ENCODE measurements around the gene TRIP12. TPM values are rescaled to one million over a fixed set of nuclear protein-coding genes. Genes with fewer than 3 reads are reported as not detected.

TRIP12 gene
- total RNA-seq (225 TPM), polyA plus RNA-seq (ENCODE audit: insufficient read depth, low read depth, low replicate concordance) (29.3 TPM)
- long read RNA-seq, donor 1, partial matches to known transcripts = 0 of 3 reads
- long read RNA-seq, donor 1, other reads (novel, unspliced or antisense) = 0 of 3 reads
- long read RNA-seq, donor 2, partial matches to known transcripts = 0 of 8 reads
- long read RNA-seq, donor 2, other reads (novel, unspliced or antisense) = 8 of 8 reads
- long read RNA-seq, donor 3, partial matches to known transcripts = 0 of 1 reads
- long read RNA-seq, donor 3, other reads (novel, unspliced or antisense) = 0 of 1 reads
- long read RNA-seq, donor 4, partial matches to known transcripts = 6 of 6 reads
- long read RNA-seq, donor 4, other reads (novel, unspliced or antisense) = 0 of 6 reads
- long read RNA-seq, donor 5 = 0 reads
- long read RNA-seq, donor 6, partial matches to known transcripts = 0 of 1 reads
- long read RNA-seq, donor 6, other reads (novel, unspliced or antisense) = 0 of 1 reads
- long read RNA-seq, donor 7, partial matches to known transcripts = 17 of 31 reads
- long read RNA-seq, donor 7, other reads (novel, unspliced or antisense) = 14 of 31 reads
- long read RNA-seq, donor 8, partial matches to known transcripts = 0 of 2 reads
- long read RNA-seq, donor 8, other reads (novel, unspliced or antisense) = 0 of 2 reads
- long read RNA-seq, donor 9, partial matches to known transcripts = 0 of 1 reads
- long read RNA-seq, donor 9, other reads (novel, unspliced or antisense) = 0 of 1 reads
- long read RNA-seq, donor 10, partial matches to known transcripts = 0 of 3 reads
- long read RNA-seq, donor 10, other reads (novel, unspliced or antisense) = 0 of 3 reads

- Histone ChIP-seq H3K4me3 (ENCODE audit: low read length in 3 of 3) (peak within 1 kb of the TSS; percentile 85 to 88 (median 88)), H3K36me3 (ENCODE audit: control insufficient read depth in 2 of 3, insufficient read depth in 3 of 3, low read length in 3 of 3) (peaks cover 0 to 8% (median 0%) of the 10 kb centered on the region in 3 donors), H3K9me3 (ENCODE audit: control insufficient read depth in 2 of 3, insufficient read depth in 1 of 3, low read length in 3 of 3) (no peaks in the 10 kb centered on the region), H3K4me1 (ENCODE audit: control insufficient read depth in 2 of 3, insufficient read depth in 2 of 3, low read depth in 1 of 3, low read length in 3 of 3) (peaks cover 0 to 13% (median 4%) of the 10 kb centered on the region in 3 donors), H3K27me3 (ENCODE audit: control insufficient read depth, insufficient read depth, low read length) (no peaks in the 10 kb centered on the region), H3K9ac (ENCODE audit: low read length in 3 of 3) (peak within 1 kb of the TSS; percentile 78 to 96 (median 80)), H3K27ac (ENCODE audit: low read depth in 2 of 2, low read length in 2 of 2) (peak within 1 kb of the TSS; percentile 97 to 99)
- TF ChIP-seq CTCF (IDR thresholded peaks at IDR 0.05; ENCODE audit: borderline replicate concordance, extremely low read depth, insufficient read depth) = no peak
- intact Hi-C loops (cut with DNase I) = no loop called here
- FAIRE-seq = no peak
- DNase-seq = peak; percentile 96 to 99 (median 98)
Measured at GRCh38 chr2:229921892-229922448, at the start of gene TRIP12. TRIP12 (minus strand) TSS chr2:229922009; CDS start chr2:229880079, 41,930 bp downstream.

DNA sequence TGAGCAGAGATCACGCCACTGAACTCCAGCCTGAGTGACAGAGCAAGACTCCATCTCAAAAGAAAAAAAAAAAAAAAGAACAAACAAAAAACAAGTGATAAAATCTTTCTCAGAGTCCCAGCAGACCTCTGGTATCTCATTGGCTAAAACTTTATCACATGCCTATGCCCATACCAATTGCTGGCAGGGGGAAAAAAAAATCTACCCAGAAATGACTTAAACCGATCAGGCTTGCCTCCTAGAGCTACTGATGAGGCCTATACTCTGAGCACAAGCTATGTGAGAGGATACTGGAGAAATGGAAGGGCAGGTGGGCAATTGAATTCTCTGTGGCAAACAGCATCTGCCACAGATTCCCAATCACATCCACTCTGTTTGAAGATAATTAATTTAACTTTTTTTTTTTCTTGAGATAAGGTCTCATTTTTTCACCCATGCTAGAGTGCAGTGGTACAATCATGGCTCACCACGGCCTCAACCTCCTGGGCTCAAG lies 49.5 kb upstream of the TRIP12 start:
- no peaks in the 10 kb centered on the region for H3K9me3 ChIP-seq (ENCODE audit: control insufficient read depth in 2 of 3, insufficient read depth in 1 of 3, low read length in 3 of 3)
- intact Hi-C loops (cut with DNase I) = no loop called here
- TF ChIP-seq CTCF (IDR thresholded peaks at IDR 0.05; ENCODE audit: borderline replicate concordance, extremely low read depth, insufficient read depth) = no peak

GRCh38 chr2:229970406-229970805 lies 48.6 kb upstream of the TRIP12 start:
- no peaks in the 10 kb centered on the region for H3K4me1 ChIP-seq (ENCODE audit: control insufficient read depth in 2 of 3, insufficient read depth in 2 of 3, low read depth in 1 of 3, low read length in 3 of 3)
- H3K9me3 ChIP-seq (ENCODE audit: control insufficient read depth in 2 of 3, insufficient read depth in 1 of 3, low read length in 3 of 3) = no peaks in the 10 kb centered on the region
- no peak for TF ChIP-seq CTCF (IDR thresholded peaks at IDR 0.05; ENCODE audit: borderline replicate concordance, extremely low read depth, insufficient read depth)
- H3K36me3 ChIP-seq (ENCODE audit: control insufficient read depth in 2 of 3, insufficient read depth in 3 of 3, low read length in 3 of 3) = no peaks in the 10 kb centered on the region
- no peak for DNase-seq
- H3K4me3 ChIP-seq (ENCODE audit: low read length in 3 of 3) = no peak overlapping the region
- H3K27me3 ChIP-seq (ENCODE audit: control insufficient read depth, insufficient read depth, low read length) = no peaks in the 10 kb centered on the region
- no peak overlapping the region for H3K9ac ChIP-seq (ENCODE audit: low read length in 3 of 3)
- intact Hi-C loops (cut with DNase I) = no loop called here
- no peak for FAIRE-seq
- no peak overlapping the region for H3K27ac ChIP-seq (ENCODE audit: low read depth in 2 of 2, low read length in 2 of 2)

More for the DNA sequence above, 49.5 kb upstream of the TRIP12 start:
- DNase-seq = no peak
- Histone ChIP-seq H3K9ac (ENCODE audit: low read length in 3 of 3) (no peak overlapping the region), H3K4me1 (ENCODE audit: control insufficient read depth in 2 of 3, insufficient read depth in 2 of 3, low read depth in 1 of 3, low read length in 3 of 3) (no peaks in the 10 kb centered on the region), H3K27ac (ENCODE audit: low read depth in 2 of 2, low read length in 2 of 2) (no peak overlapping the region), H3K27me3 (ENCODE audit: control insufficient read depth, insufficient read depth, low read length) (no peaks in the 10 kb centered on the region), H3K36me3 (ENCODE audit: control insufficient read depth in 2 of 3, insufficient read depth in 3 of 3, low read length in 3 of 3) (no peaks in the 10 kb centered on the region), H3K4me3 (ENCODE audit: low read length in 3 of 3) (no peak overlapping the region)
- FAIRE-seq = no peak

All from kidney (tissue), 22 donors.